Activated naive CD4-positive, alpha-beta T cell treated with Interleukin-2 at 50 U/mL for 16 hours (primary cell): ENCODE results near the gene PIGA.
A peak's percentile ranks its signal among the peaks of the same experiment; 100 is the strongest.

ENCODE experiments used
- DNase-seq: peaks from one replicate; pipeline ENCODE4 v3.0.0-alpha.2; 2020

Gene PIGA

GRCh38 chrX:15335135-15336022 lies at the start of gene PIGA:
TSS of gene PIGA (minus strand) at chrX:15335523. CDS start at chrX:15331930, 3,593 bp downstream.
- peak; percentile 91 for DNase-seq

- DNase-seq, result no peak
These were observed 49.0 kb upstream of the PIGA start, which contains the start of gene VEGFD for GRCh38 chrX:15384304-15384703. TSS of gene VEGFD (minus strand) at chrX:15384413. CDS start at chrX:15383946, 467 bp downstream.

GRCh38 chrX:15382813-15383212 lies 47.5 kb upstream of the PIGA start:
- no peak for DNase-seq

- no peak for DNase-seq
These were observed 41.6 kb upstream of the PIGA start for GRCh38 chrX:15376956-15377355.

- no peak for DNase-seq
These were observed 38.7 kb upstream of the PIGA start for GRCh38 chrX:15373976-15374375.

GRCh38 chrX:15366506-15367352 lies 31.4 kb upstream of the PIGA start:
- no peak for DNase-seq

- no peak for DNase-seq
These were observed 24.4 kb upstream of the PIGA start for GRCh38 chrX:15359701-15360100.

GRCh38 chrX:15358533-15358932 lies 23.2 kb upstream of the PIGA start:
- DNase-seq, result no peak

- DNase-seq, result no peak
These were observed 21.1 kb upstream of the PIGA start for GRCh38 chrX:15356444-15356843.

- no peak for DNase-seq
These were observed 15.1 kb upstream of the PIGA start for GRCh38 chrX:15350329-15350996.

GRCh38 chrX:15349046-15349445 lies 13.7 kb upstream of the PIGA start:
- peak; percentile 1 for DNase-seq

- no peak for DNase-seq
These were observed 10.7 kb upstream of the PIGA start for GRCh38 chrX:15345976-15346375.

- DNase-seq, result no peak
These were observed 8.8 kb upstream of the PIGA start for GRCh38 chrX:15344106-15344505.

GRCh38 chrX:15343075-15343476 lies 7.8 kb upstream of the PIGA start:
- no peak for DNase-seq

GRCh38 chrX:15340867-15341266 lies 5.5 kb upstream of the PIGA start:
- no peak for DNase-seq

GRCh38 chrX:15336023-15336413 lies 695 bp upstream of the PIGA start:
- peak; percentile 35 for DNase-seq

- DNase-seq, result peak; percentile 8
These were observed 762 bp downstream of the PIGA start for GRCh38 chrX:15334561-15334960.

GRCh38 chrX:15328821-15329220 lies 6.5 kb downstream of the PIGA start:
- DNase-seq, result no peak

GRCh38 chrX:15328131-15328530 lies 7.2 kb downstream of the PIGA start:
- DNase-seq, result no peak

- DNase-seq, result no peak
These were observed 12.9 kb downstream of the PIGA start for GRCh38 chrX:15322472-15322871.

GRCh38 chrX:15322072-15322471 lies 13.3 kb downstream of the PIGA start:
- no peak for DNase-seq

- DNase-seq, result no peak
These were observed 13.9 kb downstream of the PIGA start for GRCh38 chrX:15321447-15321846.

GRCh38 chrX:15320297-15320696 lies 15.0 kb downstream of the PIGA start:
- DNase-seq, result no peak
